T-helper 1 cell treated with Interleukin-12 subunit alpha and Interleukin-12 subunit beta and Interleukin-4 antibody, amounts not matched to agents 30 ng/mL and 1 ng/mL, for 36 hours (primary cell): Measurements from ENCODE around the gene DCHS1. TPM values are rescaled to one million over a fixed set of nuclear protein-coding genes. Genes with fewer than 3 reads are reported as not detected.

Experiments
- intact Hi-C: fragments of 100-400 bp; cut with micrococcal nuclease; formaldehyde crosslinking; loops from one replicate; pipeline ENCODE4 v1.15.1; 2024
- total RNA-seq: library from RNA; stranded (reverse); gene quantifications from 2 replicates; pipeline ENCODE4 v1.2.3, GENCODE V29; 2022

Gene DCHS1
- total RNA-seq, 1 donor from 2014 or later: 0.37 TPM

GRCh38 chr11:6602096-6602940 lies 53.3 kb downstream of the DCHS1 start:
- intact Hi-C loops: loop anchor here (2.0 kb wide), 2 partner anchors 16 to 368 kb away; partner anchors contain the start of genes FHIP1B and TPP1

GRCh38 chr11:6601041-6601461 lies 54.6 kb downstream of the DCHS1 start:
- intact Hi-C loops: no loop called here

- intact Hi-C loops: no loop called here
Observed at GRCh38 chr11:6599881-6600390, 55.7 kb downstream of the DCHS1 start.

DNA sequence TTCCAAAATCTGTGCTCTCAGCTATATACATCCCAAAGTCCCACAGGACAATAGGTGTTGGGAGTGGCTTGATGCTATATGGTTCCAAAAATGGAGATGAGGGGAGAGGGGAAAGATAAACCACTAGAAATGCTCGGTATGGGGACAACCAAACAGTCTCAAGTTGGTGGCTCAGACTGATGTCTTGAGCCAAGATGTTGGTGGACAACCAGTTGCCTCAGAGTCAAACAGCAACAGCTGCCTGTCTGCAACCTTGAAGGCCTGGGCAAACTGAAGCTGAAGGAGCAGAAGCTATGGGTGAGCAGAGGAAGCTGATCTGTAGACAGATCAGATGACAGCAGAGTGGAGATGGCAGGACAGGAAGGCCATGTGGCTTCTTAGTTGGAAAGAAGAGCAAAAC lies 56.2 kb downstream of the DCHS1 start:
- intact Hi-C loops: no loop called here

DNA sequence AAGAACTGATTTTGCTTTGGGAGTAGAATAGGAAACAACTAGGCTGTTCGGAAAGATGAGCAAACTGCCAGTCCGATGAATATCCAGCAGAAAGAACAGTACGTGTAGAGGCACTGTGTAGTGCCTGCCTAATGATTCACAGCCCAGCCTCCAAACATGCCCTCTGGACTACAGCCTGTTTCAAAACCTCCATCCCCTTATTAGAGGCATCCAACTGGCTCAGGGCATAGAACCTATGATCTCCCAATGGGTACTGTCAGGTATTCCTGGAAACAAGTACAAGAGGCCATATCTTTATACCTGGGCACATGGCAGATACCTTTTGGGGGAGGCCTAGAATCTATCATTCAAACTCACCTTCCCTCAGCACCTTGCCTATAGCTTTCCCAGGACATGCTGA lies 57.1 kb downstream of the DCHS1 start:
- intact Hi-C loops: no loop called here

GRCh38 chr11:6596239-6596877 lies 59.3 kb downstream of the DCHS1 start:
- intact Hi-C loops: no loop called here

DNA sequence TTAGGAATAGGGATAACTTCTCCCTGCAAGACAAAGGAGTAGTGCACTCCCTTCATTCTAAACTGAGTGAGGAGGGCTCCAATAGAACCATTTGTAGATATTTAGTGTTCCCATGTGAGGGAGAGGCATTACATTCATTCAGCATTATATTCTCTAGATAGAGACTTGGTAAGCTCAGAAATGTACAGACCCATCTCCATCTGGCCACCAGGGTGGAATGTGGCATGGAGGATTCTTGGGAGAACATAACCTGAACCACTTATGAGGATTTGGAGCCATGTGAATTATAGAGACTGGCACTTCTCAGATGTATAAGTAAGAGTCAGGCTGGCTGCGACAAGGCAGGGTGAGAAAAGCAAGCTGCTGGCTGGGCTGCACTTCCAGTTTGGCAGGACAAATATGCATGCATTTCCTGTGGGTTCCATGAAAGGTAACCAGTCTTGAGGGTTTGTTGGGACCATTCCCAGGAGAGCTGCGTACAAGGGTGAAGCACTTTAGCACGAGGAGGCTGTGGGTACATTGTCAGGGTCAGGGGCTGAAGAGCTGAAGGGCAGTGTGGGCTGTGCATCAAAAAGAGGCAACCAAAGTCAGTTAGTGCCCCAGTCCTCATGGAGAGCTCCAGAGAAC lies 61.4 kb downstream of the DCHS1 start:
- intact Hi-C loops: no loop called here

GRCh38 chr11:6588018-6588417 lies 67.6 kb downstream of the DCHS1 start:
- intact Hi-C loops: no loop called here

DNA sequence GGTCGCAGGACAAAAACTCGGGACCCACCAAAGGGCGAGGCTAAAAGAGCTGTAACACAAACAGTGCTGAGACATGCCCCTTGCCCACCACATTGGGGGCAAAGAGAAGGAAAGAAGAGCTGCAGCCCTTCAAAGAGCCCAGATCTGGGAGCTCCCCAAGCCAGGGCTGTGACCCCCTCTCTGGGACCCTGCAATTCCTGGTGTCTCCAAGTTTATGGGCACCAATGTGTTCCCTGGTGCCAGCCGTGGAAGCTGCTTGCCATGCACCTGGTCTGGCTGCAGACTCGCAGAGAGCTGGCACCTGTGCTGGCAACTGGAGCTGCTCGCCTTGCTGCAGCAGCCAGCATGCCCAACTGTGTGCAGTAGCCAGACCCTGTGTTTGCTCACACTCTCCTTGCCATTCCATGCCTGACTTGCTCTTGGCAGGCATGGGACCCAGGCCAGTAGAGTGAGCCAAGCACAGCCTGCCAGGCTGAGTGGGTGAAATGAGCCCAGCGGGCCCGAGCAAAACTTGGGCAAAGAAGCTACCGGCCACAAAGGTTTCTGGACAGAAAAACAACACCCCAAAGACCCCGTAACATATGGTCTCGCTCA lies 68.2 kb downstream of the DCHS1 start:
- intact Hi-C loops: no loop called here

- intact Hi-C loops: no loop called here
Observed at GRCh38 chr11:6586434-6587359, 68.9 kb downstream of the DCHS1 start.

GRCh38 chr11:6584528-6584927 lies 71.1 kb downstream of the DCHS1 start:
- intact Hi-C loops: no loop called here

GRCh38 chr11:6583584-6583983 lies 72.0 kb downstream of the DCHS1 start:
- intact Hi-C loops: no loop called here

DNA sequence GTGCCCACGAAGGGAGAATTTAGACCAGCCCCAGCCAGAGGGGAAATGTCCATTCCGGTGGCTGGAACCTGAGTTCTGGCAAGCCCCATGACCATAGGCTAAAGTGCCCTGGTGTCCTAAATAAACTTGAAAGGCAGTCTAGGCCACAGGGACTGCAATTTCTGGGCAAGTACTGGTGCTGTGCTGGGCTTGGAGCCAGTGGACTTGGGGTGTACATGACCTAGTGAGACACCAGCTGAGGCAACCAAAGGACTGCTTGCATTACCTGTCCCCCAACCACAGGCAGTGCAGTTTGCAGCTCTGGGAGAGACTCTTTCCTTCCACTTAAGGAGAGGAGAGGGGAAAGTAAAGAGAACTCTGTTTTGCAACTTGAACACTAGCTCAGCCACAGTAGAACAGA lies 75.9 kb downstream of the DCHS1 start:
- intact Hi-C loops: no loop called here

DNA sequence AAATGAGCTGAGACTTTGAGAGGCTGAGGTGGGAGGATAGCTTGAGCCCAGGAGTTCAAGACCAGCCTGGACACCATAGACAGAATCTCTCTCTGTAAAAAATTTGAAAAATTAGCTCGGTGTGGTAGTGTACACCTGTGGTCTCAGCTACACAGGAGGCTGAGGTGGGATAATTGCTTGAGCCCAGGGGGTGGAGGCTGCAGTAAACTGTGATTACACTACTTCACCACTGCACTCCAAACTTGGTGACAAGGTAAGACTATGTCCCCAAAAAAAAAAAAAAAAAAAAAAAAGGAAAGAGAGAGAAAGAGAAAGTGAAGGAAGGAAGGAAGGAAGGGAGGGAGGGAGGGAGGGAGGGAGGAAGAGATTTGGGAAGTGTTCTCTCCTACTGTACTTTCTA lies 77.5 kb downstream of the DCHS1 start:
- intact Hi-C loops: no loop called here

DNA sequence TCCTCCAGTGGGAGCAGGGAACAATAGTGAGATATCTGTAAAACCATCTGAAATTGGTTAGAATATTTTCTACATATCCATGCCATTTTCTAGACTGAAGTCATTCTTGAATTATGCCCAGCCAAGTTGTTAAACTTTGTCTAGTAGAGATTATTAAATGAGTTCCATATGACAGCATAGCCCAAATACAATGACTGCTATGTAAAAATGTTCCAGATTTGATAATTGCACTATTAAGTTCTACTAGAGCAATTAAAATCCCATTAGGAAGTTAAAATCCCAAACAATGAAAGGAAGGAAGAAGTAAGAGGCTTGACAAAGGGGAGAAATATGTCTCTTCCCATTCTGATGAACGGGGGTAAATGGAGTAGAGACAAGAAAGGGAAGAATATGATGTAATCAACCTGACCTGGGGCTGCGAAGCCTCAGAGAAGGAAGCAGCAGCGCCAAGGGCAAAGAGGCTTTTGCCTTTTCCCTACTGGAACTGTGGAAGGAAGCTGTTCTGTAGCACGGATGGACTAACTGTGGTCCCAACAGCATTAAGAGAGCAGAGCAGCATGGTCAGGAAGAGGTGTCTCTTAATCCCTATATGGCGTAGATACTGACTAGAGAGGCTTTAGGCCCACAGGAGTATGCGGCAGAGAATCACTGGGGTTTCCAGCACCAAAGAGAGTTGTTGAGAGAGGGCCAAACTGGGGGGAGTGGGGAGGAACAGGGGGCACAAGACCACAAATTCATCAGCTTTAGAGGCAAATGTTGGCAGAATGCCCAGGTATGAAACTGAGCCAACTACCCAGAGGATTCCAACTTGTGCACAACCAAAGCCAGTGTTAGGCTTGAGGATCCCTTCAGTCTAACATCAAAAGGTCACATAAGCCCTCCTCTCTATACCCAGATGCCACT lies 78.9 kb downstream of the DCHS1 start:
- intact Hi-C loops: no loop called here

GRCh38 chr11:6574816-6575715 lies 80.5 kb downstream of the DCHS1 start:
- intact Hi-C loops: no loop called here

GRCh38 chr11:6572215-6572614 lies 83.4 kb downstream of the DCHS1 start:
- intact Hi-C loops: no loop called here

DNA sequence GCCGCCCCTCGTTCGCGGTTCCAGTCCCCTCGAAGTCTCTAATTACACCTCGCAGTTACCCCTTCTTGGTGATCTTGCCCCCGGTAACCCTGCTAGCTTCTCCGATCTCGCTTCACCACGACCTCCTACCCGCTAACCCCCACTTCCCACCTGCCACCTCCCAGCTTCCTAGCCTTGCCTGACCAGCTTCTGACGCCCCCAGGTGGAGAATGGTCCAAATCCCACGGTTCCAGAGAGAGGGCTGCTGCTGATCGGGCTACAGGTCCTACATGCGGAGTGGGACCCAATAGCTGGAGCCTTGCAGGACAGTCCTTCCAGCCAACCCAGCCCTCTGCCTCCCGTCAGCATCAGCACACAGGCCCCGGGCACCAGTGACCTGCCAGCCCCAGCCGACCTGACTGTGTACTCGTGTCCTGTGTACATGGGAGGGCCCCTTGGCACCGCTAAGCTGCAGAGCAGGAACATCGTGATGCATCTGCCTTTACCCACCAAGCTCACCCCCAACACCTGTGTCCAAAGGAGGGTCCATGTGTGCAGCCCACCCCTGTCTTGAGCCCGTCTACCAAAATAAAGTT lies 84.1 kb downstream of the DCHS1 start:
- intact Hi-C loops: no loop called here
